ENCODE measurements around the gene C12orf56.

DNA sequence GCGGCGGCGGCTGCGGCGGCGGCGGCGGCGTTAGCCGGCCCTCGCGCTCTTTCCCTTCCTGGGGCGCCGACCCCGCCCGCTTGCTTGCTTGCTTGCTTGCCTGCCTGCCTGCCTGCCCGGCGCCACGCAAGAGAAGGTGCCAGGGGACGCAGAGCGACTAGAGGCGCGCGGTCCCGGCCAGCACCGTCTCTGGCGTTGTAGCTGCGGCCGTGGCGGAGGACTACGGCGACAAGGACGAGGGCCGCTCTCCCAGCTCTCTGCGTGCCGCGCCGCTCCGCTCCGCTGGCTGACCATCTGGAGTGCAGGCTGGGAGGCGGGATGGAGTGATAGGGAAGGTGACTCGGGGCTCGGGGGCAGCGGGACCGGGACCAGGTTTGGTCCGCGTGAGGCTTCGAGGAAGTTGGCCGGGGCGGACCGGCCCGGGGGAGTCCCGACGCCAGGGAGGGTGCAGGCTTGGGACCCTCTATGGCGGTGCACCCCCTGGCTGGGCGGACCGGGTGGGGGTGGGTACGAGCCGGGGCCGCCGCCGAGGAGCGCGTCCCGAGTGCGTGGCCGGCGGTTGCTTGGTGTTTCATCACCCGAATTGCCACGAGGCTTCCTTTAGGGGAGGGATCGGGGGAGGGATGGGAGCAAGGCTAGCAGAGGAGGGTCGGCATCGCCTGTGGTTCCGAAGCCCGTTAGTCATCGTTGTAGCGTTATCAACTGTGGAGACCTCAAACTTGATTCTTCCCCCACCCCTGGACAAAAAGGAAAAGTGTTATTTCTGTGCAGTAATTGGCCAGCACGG, 14.1 kb upstream of the C12orf56 start:
- TF ChIP-seq FOSL2 (IDR thresholded peaks at IDR 0.05) (no peak), FOSL2 (CRISPR knock-in tag; IDR thresholded peaks at IDR 0.05) (peak; percentile 75; the same call in 1 of the 2 replicates), CTCF (IDR thresholded peaks at IDR 0.05) (no peak), PHF8 (IDR thresholded peaks at IDR 0.05; ENCODE audit: borderline replicate concordance, low read depth) (peak; percentile 68), POLR2AphosphoS2 (conservative IDR thresholded peaks at IDR 0.05; ENCODE audit: low read length) (no peak)

Data from A549 (cell line).